Activated T-cell treated with anti-CD3 and anti-CD28 coated beads for 24 hours (primary cell): ENCODE data around the gene LRRK1.

Source experiments
- DNase-seq: peaks from one replicate; pipeline ENCODE4 v3.0.0-alpha.2; 2020; ENCODE audit warnings: low read depth

The LRRK1 gene

GRCh38 chr15:100939791-100940190 lies 20.6 kb downstream of the LRRK1 start:
- DNase-seq: no peak

- no peak for DNase-seq
These were observed 21.7 kb downstream of the LRRK1 start for GRCh38 chr15:100940767-100941379.

- no peak for DNase-seq
These were observed 22.4 kb downstream of the LRRK1 start for GRCh38 chr15:100941536-100941935.

- no peak for DNase-seq
These were observed 23.7 kb downstream of the LRRK1 start for GRCh38 chr15:100942656-100943425.

GRCh38 chr15:100944244-100944895 lies 25.2 kb downstream of the LRRK1 start:
- no peak for DNase-seq

- DNase-seq: no peak
These were observed 25.8 kb downstream of the LRRK1 start for GRCh38 chr15:100944986-100945385.

GRCh38 chr15:100947760-100948429 lies 28.7 kb downstream of the LRRK1 start:
- no peak for DNase-seq

GRCh38 chr15:100948430-100948762 lies 29.2 kb downstream of the LRRK1 start:
- DNase-seq: no peak

GRCh38 chr15:100949691-100950090 lies 30.5 kb downstream of the LRRK1 start:
- no peak for DNase-seq

GRCh38 chr15:100951965-100952364 lies 32.8 kb downstream of the LRRK1 start:
- no peak for DNase-seq

- DNase-seq: no peak
These were observed 33.4 kb downstream of the LRRK1 start for GRCh38 chr15:100952566-100952965.

GRCh38 chr15:100958326-100959065 lies 39.3 kb downstream of the LRRK1 start:
- no peak for DNase-seq

GRCh38 chr15:100959066-100960050 lies 40.2 kb downstream of the LRRK1 start:
- DNase-seq: no peak

- DNase-seq: no peak
These were observed 47.8 kb downstream of the LRRK1 start for GRCh38 chr15:100966997-100967396.

GRCh38 chr15:100968050-100968966 lies 49.2 kb downstream of the LRRK1 start:
- no peak for DNase-seq

GRCh38 chr15:100972975-100973350 lies 53.8 kb downstream of the LRRK1 start:
- DNase-seq: no peak

- DNase-seq: no peak
These were observed 54.4 kb downstream of the LRRK1 start for GRCh38 chr15:100973351-100974111.

- DNase-seq: no peak
These were observed 55.9 kb downstream of the LRRK1 start for GRCh38 chr15:100975043-100975442.

GRCh38 chr15:100980410-100981046 lies 61.4 kb downstream of the LRRK1 start:
- no peak for DNase-seq
